Measurements from ENCODE around the gene THBS2. TPM values are rescaled to one million over a fixed set of nuclear protein-coding genes. Genes with fewer than 3 reads are reported as not detected.

THBS2 gene
- total RNA-seq, 1 donor from 2014 or later, result not detected

- TF ChIP-seq, protein P1, sequence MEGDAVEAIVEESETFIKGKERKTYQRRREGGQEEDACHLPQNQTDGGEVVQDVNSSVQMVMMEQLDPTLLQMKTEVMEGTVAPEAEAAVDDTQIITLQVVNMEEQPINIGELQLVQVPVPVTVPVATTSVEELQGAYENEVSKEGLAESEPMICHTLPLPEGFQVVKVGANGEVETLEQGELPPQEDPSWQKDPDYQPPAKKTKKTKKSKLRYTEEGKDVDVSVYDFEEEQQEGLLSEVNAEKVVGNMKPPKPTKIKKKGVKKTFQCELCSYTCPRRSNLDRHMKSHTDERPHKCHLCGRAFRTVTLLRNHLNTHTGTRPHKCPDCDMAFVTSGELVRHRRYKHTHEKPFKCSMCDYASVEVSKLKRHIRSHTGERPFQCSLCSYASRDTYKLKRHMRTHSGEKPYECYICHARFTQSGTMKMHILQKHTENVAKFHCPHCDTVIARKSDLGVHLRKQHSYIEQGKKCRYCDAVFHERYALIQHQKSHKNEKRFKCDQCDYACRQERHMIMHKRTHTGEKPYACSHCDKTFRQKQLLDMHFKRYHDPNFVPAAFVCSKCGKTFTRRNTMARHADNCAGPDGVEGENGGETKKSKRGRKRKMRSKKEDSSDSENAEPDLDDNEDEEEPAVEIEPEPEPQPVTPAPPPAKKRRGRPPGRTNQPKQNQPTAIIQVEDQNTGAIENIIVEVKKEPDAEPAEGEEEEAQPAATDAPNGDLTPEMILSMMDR (IDR thresholded peaks at IDR 0.05; ENCODE audit: unreplicated experiment), result no peak
Observed at GRCh38 chr6:169234634-169235033, 19.0 kb downstream of the THBS2 start.

DNA sequence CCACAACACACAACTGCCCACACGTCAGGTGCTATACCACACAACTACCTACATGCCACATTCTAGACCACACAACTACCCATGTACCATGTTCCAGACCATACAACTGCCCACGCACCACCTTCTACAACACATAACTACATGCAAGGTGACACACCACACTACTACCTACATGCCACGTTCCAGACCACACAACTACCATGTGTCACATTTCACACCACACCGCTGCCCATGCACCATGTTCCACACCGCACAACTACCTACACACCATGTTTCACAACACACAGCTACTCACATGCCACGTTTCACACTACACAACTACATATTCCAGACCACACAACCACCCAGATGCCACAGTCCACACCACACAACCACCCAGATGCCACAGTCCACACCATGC is 19.8 kb downstream of the THBS2 start:
- H3K4me3 Mint-ChIP-seq (ENCODE audit: low read depth), result no peak overlapping the region
- DNase-seq (ENCODE audit: low spot score, unreplicated experiment), result no peak
- TF ChIP-seq, protein P1 (IDR thresholded peaks at IDR 0.05; ENCODE audit: unreplicated experiment), result no peak
- H3K9me3 Mint-ChIP-seq (ENCODE audit: low read depth), result peaks cover 15% of the 10 kb centered on the region
- no peak overlapping the region for H3K27ac Mint-ChIP-seq
- no peaks in the 10 kb centered on the region for H3K36me3 Mint-ChIP-seq (ENCODE audit: insufficient read depth)
- peaks cover 2% of the 10 kb centered on the region for H3K4me1 Mint-ChIP-seq (ENCODE audit: low read depth)
- H3K27me3 Mint-ChIP-seq, result no peaks in the 10 kb centered on the region

More at GRCh38 chr6:169234634-169235033, 19.0 kb downstream of the THBS2 start:
- Mint-ChIP-seq H3K27ac (no peak overlapping the region), H3K9me3 (ENCODE audit: low read depth) (peaks cover 15% of the 10 kb centered on the region), H3K27me3 (peaks cover 6% of the 10 kb centered on the region), H3K4me1 (ENCODE audit: low read depth) (peaks cover 1% of the 10 kb centered on the region), H3K36me3 (ENCODE audit: insufficient read depth) (no peaks in the 10 kb centered on the region), H3K4me3 (ENCODE audit: low read depth) (no peak overlapping the region)
- DNase-seq (ENCODE audit: low spot score, unreplicated experiment), result no peak

DNA sequence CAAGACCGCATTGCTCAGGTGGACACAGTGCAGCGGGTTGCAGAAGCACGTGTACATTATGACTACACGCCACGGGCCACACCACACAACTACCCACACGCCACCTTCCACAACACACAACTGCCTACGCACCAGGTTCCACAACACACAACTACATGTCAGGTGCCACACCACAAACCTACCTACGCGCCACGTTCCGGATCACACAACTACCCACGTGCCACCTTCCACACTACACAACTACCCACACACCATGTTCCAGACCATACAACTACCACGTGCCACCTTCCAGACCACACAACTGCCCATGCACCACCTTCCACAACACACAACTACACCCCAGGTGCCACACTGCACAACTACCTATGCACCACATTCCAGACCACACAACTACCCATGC is 20.5 kb downstream of the THBS2 start:
- H3K4me1 Mint-ChIP-seq (ENCODE audit: low read depth), result peaks cover 2% of the 10 kb centered on the region
- no peaks in the 10 kb centered on the region for H3K36me3 Mint-ChIP-seq (ENCODE audit: insufficient read depth)
- DNase-seq (ENCODE audit: low spot score, unreplicated experiment), result no peak
- TF ChIP-seq, protein P1 (IDR thresholded peaks at IDR 0.05; ENCODE audit: unreplicated experiment), result no peak
- H3K9me3 Mint-ChIP-seq (ENCODE audit: low read depth), result peaks cover 15% of the 10 kb centered on the region
- H3K27ac Mint-ChIP-seq, result no peak overlapping the region
- H3K4me3 Mint-ChIP-seq (ENCODE audit: low read depth), result no peak overlapping the region
- no peaks in the 10 kb centered on the region for H3K27me3 Mint-ChIP-seq

- Mint-ChIP-seq H3K27ac (no peak overlapping the region), H3K4me3 (ENCODE audit: low read depth) (no peak overlapping the region), H3K27me3 (no peaks in the 10 kb centered on the region), H3K36me3 (ENCODE audit: insufficient read depth) (no peaks in the 10 kb centered on the region), H3K4me1 (ENCODE audit: low read depth) (peaks cover 2% of the 10 kb centered on the region), H3K9me3 (ENCODE audit: low read depth) (peaks cover 15% of the 10 kb centered on the region)
- DNase-seq (ENCODE audit: low spot score, unreplicated experiment), result no peak
- TF ChIP-seq, protein P1 (IDR thresholded peaks at IDR 0.05; ENCODE audit: unreplicated experiment), result no peak
Observed at GRCh38 chr6:169232507-169232931, 21.1 kb downstream of the THBS2 start.

- H3K27ac Mint-ChIP-seq, result no peak overlapping the region
- DNase-seq (ENCODE audit: low spot score, unreplicated experiment), result no peak
- H3K4me1 Mint-ChIP-seq (ENCODE audit: low read depth), result peaks cover 2% of the 10 kb centered on the region
- no peaks in the 10 kb centered on the region for H3K27me3 Mint-ChIP-seq
- no peaks in the 10 kb centered on the region for H3K36me3 Mint-ChIP-seq (ENCODE audit: insufficient read depth)
- H3K4me3 Mint-ChIP-seq (ENCODE audit: low read depth), result no peak overlapping the region
- TF ChIP-seq, protein P1 (IDR thresholded peaks at IDR 0.05; ENCODE audit: unreplicated experiment), result no peak
- H3K9me3 Mint-ChIP-seq (ENCODE audit: low read depth), result peaks cover 15% of the 10 kb centered on the region
Observed at GRCh38 chr6:169231790-169232506, 21.7 kb downstream of the THBS2 start.

Measured in progenitor cell of endocrine pancreas (in vitro differentiated cells).